OCI-LY7 (cell line): ENCODE results near the gene CHST5.

Experiments used
- CTCF ChIP-seq: fragments of 200-600 bp; sonication (generic); conservative IDR thresholded peaks from 2 replicates; pipeline ENCODE4 v1.5.1; 2014; ENCODE audit warnings: mild to moderate bottlenecking, antibody characterized with exemption, low read length, moderate library complexity, mixed read lengths
- EZH2phosphoT487 ChIP-seq: fragments of 200-600 bp; sonication (generic); IDR thresholded peaks from 2 replicates; pipeline ENCODE4 v1.6.1; 2018; ENCODE audit warnings: low read depth, borderline replicate concordance, mild to moderate bottlenecking, mixed run types, antibody characterized with exemption, low read length, moderate library complexity, mixed read lengths

GRCh38 chr16:75558846-75559401 is 23.0 kb upstream of the CHST5 start:
- TF ChIP-seq CTCF: no peak
- TF ChIP-seq EZH2phosphoT487: no peak
